Measurements from ENCODE around the gene EMC9.

EMC9 gene

DNA sequence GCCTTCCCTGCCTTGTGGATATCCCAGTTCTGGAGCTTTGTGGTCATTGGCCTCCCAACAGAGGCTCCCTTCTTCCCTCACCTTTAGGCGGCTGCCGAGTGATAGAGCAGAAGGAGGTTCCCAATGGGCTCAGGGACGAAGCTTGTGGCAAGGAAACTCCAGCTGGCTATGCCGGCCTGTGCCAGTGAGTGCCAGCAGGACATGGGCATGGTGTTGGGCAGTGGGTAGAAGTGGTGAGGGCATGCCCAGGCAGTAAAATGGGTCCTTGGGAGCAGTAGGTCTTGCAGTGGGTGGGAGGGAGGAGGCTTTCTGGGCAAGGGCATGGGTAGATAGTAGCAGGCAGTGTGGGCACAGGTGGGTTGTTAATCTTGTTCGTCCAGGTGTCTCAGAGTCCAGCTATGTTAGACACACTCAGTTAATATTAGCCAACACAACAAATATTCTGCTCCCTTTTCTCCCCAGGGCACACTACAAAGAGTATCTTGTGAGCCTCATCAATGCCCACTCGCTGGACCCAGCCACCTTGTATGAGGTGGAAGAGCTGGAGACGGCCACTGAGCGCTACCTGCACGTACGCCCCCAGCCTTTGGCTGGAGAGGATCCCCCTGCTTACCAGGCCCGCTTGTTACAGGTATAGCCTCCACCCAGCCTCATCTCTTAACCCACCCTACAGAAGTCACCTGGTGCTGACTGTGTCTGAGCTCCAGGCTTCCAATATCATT lies 18.5 kb upstream of the EMC9 start:
- H4K20me1 ChIP-seq (ENCODE audit: insufficient read depth), result no peaks in the 10 kb centered on the region
- no peak overlapping the region for H3K9ac ChIP-seq
- peaks cover 14% of the 10 kb centered on the region for H3K4me1 ChIP-seq (ENCODE audit: low read depth, poor library complexity, severe bottlenecking)
- H3K36me3 ChIP-seq (ENCODE audit: insufficient read depth), result no peaks in the 10 kb centered on the region
- H3K79me2 ChIP-seq (ENCODE audit: insufficient read depth, low read depth), result no peaks in the 10 kb centered on the region
- no peak overlapping the region for H3K4me2 ChIP-seq
- TF ChIP-seq, protein P1, sequence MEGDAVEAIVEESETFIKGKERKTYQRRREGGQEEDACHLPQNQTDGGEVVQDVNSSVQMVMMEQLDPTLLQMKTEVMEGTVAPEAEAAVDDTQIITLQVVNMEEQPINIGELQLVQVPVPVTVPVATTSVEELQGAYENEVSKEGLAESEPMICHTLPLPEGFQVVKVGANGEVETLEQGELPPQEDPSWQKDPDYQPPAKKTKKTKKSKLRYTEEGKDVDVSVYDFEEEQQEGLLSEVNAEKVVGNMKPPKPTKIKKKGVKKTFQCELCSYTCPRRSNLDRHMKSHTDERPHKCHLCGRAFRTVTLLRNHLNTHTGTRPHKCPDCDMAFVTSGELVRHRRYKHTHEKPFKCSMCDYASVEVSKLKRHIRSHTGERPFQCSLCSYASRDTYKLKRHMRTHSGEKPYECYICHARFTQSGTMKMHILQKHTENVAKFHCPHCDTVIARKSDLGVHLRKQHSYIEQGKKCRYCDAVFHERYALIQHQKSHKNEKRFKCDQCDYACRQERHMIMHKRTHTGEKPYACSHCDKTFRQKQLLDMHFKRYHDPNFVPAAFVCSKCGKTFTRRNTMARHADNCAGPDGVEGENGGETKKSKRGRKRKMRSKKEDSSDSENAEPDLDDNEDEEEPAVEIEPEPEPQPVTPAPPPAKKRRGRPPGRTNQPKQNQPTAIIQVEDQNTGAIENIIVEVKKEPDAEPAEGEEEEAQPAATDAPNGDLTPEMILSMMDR (conservative IDR thresholded peaks at IDR 0.05; ENCODE audit: low read depth, low read length), result no peak
- no peaks in the 10 kb centered on the region for H3K27me3 ChIP-seq (ENCODE audit: insufficient read depth, low read depth)
- no peak overlapping the region for H2AFZ ChIP-seq (ENCODE audit: low read depth)
- H3K27ac ChIP-seq, result no peak overlapping the region
- H3K4me3 ChIP-seq (IDR thresholded peaks at IDR 0.05; ENCODE audit: insufficient read depth, low read depth, low read length), result no peak overlapping the region

DNA sequence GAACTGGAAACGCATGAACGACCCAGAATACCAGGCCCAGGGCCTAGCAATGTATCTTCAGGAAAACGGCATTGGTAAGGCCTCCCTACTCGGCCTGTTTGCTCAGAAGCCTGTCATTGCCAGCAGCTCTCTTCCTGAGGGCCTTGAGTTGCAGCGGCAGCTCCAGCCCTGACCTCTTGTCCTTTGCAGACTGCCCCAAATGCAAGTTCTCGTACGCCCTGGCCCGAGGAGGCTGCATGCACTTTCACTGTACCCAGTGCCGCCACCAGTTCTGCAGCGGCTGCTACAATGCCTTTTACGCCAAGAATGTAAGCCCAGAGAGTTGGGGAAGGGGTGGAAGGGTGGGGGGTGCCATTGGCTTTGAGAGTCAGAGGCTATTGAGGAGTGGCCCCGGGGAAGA lies 15.9 kb upstream of the EMC9 start:
- Histone ChIP-seq H2AFZ (ENCODE audit: low read depth) (no peak overlapping the region), H4K20me1 (ENCODE audit: insufficient read depth) (no peaks in the 10 kb centered on the region), H3K4me3 (IDR thresholded peaks at IDR 0.05; ENCODE audit: insufficient read depth, low read depth, low read length) (no peak overlapping the region), H3K4me2 (no peak overlapping the region), H3K4me1 (ENCODE audit: low read depth, poor library complexity, severe bottlenecking) (peaks cover 14% of the 10 kb centered on the region), H3K27me3 (ENCODE audit: insufficient read depth, low read depth) (no peaks in the 10 kb centered on the region), H3K27ac (no peak overlapping the region), H3K36me3 (ENCODE audit: insufficient read depth) (no peaks in the 10 kb centered on the region), H3K79me2 (ENCODE audit: insufficient read depth, low read depth) (no peaks in the 10 kb centered on the region), H3K9ac (no peak overlapping the region)
- TF ChIP-seq, protein P1 (conservative IDR thresholded peaks at IDR 0.05; ENCODE audit: low read depth, low read length), result no peak

DNA sequence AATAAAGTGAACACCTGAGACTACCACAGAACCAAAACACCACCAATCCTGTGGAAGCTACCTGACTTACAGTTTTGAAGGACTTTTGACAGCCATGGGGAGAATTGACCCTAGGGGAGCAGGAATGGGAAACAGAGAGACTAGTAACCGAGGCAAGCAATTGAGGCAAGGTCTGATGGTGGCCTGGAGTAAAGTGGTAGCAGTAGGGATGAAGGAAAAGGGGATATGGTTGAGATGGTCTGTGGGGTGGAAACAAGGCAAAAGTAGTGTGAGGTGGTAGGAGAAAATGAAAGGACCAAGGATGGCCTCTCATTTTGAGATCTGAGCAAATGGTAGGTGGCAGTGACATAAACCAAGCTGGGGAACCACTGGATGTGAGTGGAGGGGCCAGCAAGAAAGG lies 15.4 kb upstream of the EMC9 start:
- Histone ChIP-seq H3K27me3 (ENCODE audit: insufficient read depth, low read depth) (no peaks in the 10 kb centered on the region), H3K27ac (no peak overlapping the region), H3K9ac (no peak overlapping the region), H2AFZ (ENCODE audit: low read depth) (no peak overlapping the region), H3K79me2 (ENCODE audit: insufficient read depth, low read depth) (no peaks in the 10 kb centered on the region), H3K4me3 (IDR thresholded peaks at IDR 0.05; ENCODE audit: insufficient read depth, low read depth, low read length) (no peak overlapping the region), H3K4me1 (ENCODE audit: low read depth, poor library complexity, severe bottlenecking) (peaks cover 11% of the 10 kb centered on the region), H3K4me2 (no peak overlapping the region), H3K36me3 (ENCODE audit: insufficient read depth) (no peaks in the 10 kb centered on the region), H4K20me1 (ENCODE audit: insufficient read depth) (no peaks in the 10 kb centered on the region)
- TF ChIP-seq, protein P1 (conservative IDR thresholded peaks at IDR 0.05; ENCODE audit: low read depth, low read length), result no peak

DNA sequence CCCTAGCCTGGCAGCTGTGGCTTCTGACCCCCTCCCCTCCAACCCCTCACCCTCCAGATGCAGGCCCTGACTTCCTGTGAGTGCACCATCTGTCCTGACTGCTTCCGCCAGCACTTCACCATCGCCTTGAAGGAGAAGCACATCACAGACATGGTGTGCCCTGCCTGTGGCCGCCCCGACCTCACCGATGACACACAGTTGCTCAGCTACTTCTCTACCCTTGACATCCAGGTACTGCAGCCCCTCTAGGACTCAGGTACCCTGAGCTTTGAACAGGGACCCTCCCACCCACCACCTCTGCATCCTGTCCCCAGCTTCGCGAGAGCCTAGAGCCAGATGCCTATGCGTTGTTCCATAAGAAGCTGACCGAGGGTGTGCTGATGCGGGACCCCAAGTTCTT lies 13.7 kb upstream of the EMC9 start:
- H3K4me2 ChIP-seq, result no peak overlapping the region
- no peaks in the 10 kb centered on the region for H3K79me2 ChIP-seq (ENCODE audit: insufficient read depth, low read depth)
- H2AFZ ChIP-seq (ENCODE audit: low read depth), result no peak overlapping the region
- TF ChIP-seq, protein P1 (conservative IDR thresholded peaks at IDR 0.05; ENCODE audit: low read depth, low read length), result no peak
- no peak overlapping the region for H3K9ac ChIP-seq
- no peak overlapping the region for H3K4me3 ChIP-seq (IDR thresholded peaks at IDR 0.05; ENCODE audit: insufficient read depth, low read depth, low read length)
- H3K27ac ChIP-seq, result no peak overlapping the region
- no peaks in the 10 kb centered on the region for H3K4me1 ChIP-seq (ENCODE audit: low read depth, poor library complexity, severe bottlenecking)
- no peaks in the 10 kb centered on the region for H3K36me3 ChIP-seq (ENCODE audit: insufficient read depth)
- no peaks in the 10 kb centered on the region for H3K27me3 ChIP-seq (ENCODE audit: insufficient read depth, low read depth)
- no peaks in the 10 kb centered on the region for H4K20me1 ChIP-seq (ENCODE audit: insufficient read depth)
